ENCODE results near the gene ADK. TPM values are rescaled to one million over a fixed set of nuclear protein-coding genes. Genes with fewer than 3 reads are reported as not detected.

The ADK gene
- total and polyA plus RNA-seq, 2 donors (not counting 3 experiments of a cell fraction or from before 2014, with no cell fraction given), result 11.7 to 46.5 TPM

- intact Hi-C loops (cut with micrococcal nuclease) (no loop called here), dilution Hi-C loops (cut with MboI; ENCODE audit: extremely low pct_ligation_motif_present, low sequenced_read_pairs) (no loop called here)
- Histone ChIP-seq H3K4me3 (replicated peaks in 1 of 3; ENCODE audit: insufficient read depth in 1 of 3, low read depth in 1 of 3, low read length in 3 of 3) (no peak overlapping the region), H2AFZ (ENCODE audit: low read depth, low read length) (no peak overlapping the region), H3K4me1 (ENCODE audit: control insufficient read depth, extremely low read depth, insufficient read depth, low read length) (peaks cover 54% of the 10 kb centered on the region), H3K36me3 (ENCODE audit: control insufficient read depth in 2 of 2, extremely low read depth in 1 of 2, insufficient read depth in 2 of 2, low read length in 2 of 2) (no peaks in the 10 kb centered on the region), H3K9me3 (replicated peaks; ENCODE audit: control insufficient read depth, insufficient read depth, low read length) (no peaks in the 10 kb centered on the region), H3K27me3 (ENCODE audit: control insufficient read depth in 2 of 2, insufficient read depth in 2 of 2, low read length in 2 of 2) (no peaks in the 10 kb centered on the region), H3K9me1 (replicated peaks; ENCODE audit: control insufficient read depth, extremely low read depth, insufficient read depth, low read length) (no peaks in the 10 kb centered on the region), H3K9ac (replicated peaks; ENCODE audit: extremely low read depth, insufficient read depth, low read length) (no peak overlapping the region), H4K20me1 (replicated peaks; ENCODE audit: control insufficient read depth, extremely low read depth, insufficient read depth, low read length) (no peaks in the 10 kb centered on the region), H3K27ac (ENCODE audit: insufficient read depth, low read depth, low read length) (peak overlapping the region; percentile 53), H3K79me2 (ENCODE audit: control insufficient read depth, insufficient read depth, low read length) (peaks cover 63% of the 10 kb centered on the region), H3K4me2 (ENCODE audit: insufficient read depth, low read length) (no peak overlapping the region)
- ChIA-PET POLR2A (interaction anchor here (0.6 kb wide), 1 partner anchor 66 kb away, joined by 3 read pairs; no protein-coding TSS in a partner anchor), CTCF (interaction anchor here (1.1 to 1.9 kb wide), 5 partner anchors 18 to 97 kb away, joined by 3 to 9 read pairs (median 3); partner anchors contain the start of genes ADK and AP3M1)
- TF ChIP-seq MAX (IDR thresholded peaks at IDR 0.05; ENCODE audit: insufficient read depth, insufficient read length) (no peak), POLR2A (IDR thresholded peaks at IDR 0.05; ENCODE audit: low read depth, low read length) (no peak), FOS (IDR thresholded peaks at IDR 0.05; ENCODE audit: borderline replicate concordance, insufficient read depth, low read length) (peak; percentile 42), GATA2 (IDR thresholded peaks at IDR 0.05; ENCODE audit: insufficient read depth, insufficient read length, low read depth, low read length) (peak; percentile 44), EZH2 (IDR thresholded peaks at IDR 0.05; ENCODE audit: borderline replicate concordance, low read depth, low read length, severe bottlenecking) (no peak), JUN (IDR thresholded peaks at IDR 0.05; ENCODE audit: borderline replicate concordance, insufficient read depth, insufficient read length, low read depth) (no peak), MYC (IDR thresholded peaks at IDR 0.05; ENCODE audit: low read depth, low read length) (no peak)
- DNase-seq (ENCODE audit: low read depth, low spot score) (peak; percentile 48), FAIRE-seq (no peak)
- no TSS peak for BruUV-seq (replicated peaks)
Observed at GRCh38 chr10:74231375-74231774, 80.4 kb downstream of the ADK start.

GRCh38 chr10:74233281-74233680, 82.3 kb downstream of the ADK start:
- TF ChIP-seq POLR2AphosphoS5 (IDR thresholded peaks at IDR 0.05; ENCODE audit: insufficient read depth, low read depth, low read length) (no peak), POLR2A (IDR thresholded peaks at IDR 0.05; ENCODE audit: low read depth, low read length) (no peak), CTCF (IDR thresholded peaks at IDR 0.05; ENCODE audit: extremely low read depth in 1 of 2, insufficient read depth in 1 of 2, low read depth in 1 of 2, low read length in 2 of 2) (no peak), JUN (IDR thresholded peaks at IDR 0.05; ENCODE audit: borderline replicate concordance, insufficient read depth, insufficient read length, low read depth) (no peak), FOS (IDR thresholded peaks at IDR 0.05; ENCODE audit: borderline replicate concordance, insufficient read depth, low read length) (no peak), MAX (IDR thresholded peaks at IDR 0.05; ENCODE audit: insufficient read depth, insufficient read length) (no peak), EZH2 (IDR thresholded peaks at IDR 0.05; ENCODE audit: borderline replicate concordance, low read depth, low read length, severe bottlenecking) (no peak), MYC (IDR thresholded peaks at IDR 0.05; ENCODE audit: low read depth, low read length) (no peak), GATA2 (IDR thresholded peaks at IDR 0.05; ENCODE audit: insufficient read depth, insufficient read length, low read depth, low read length) (no peak)
- FAIRE-seq (no peak), DNase-seq (ENCODE audit: low read depth, low spot score) (no peak)
- Histone ChIP-seq H2AFZ (ENCODE audit: low read depth, low read length) (no peak overlapping the region), H3K9me1 (replicated peaks; ENCODE audit: control insufficient read depth, extremely low read depth, insufficient read depth, low read length) (no peaks in the 10 kb centered on the region), H3K4me2 (ENCODE audit: insufficient read depth, low read length) (no peak overlapping the region), H3K36me3 (ENCODE audit: control insufficient read depth in 2 of 2, extremely low read depth in 1 of 2, insufficient read depth in 2 of 2, low read length in 2 of 2) (no peaks in the 10 kb centered on the region), H3K27ac (ENCODE audit: insufficient read depth, low read depth, low read length) (no peak overlapping the region), H3K4me1 (ENCODE audit: control insufficient read depth, extremely low read depth, insufficient read depth, low read length) (peaks cover 39% of the 10 kb centered on the region), H3K9me3 (replicated peaks; ENCODE audit: control insufficient read depth, insufficient read depth, low read length) (no peaks in the 10 kb centered on the region), H3K4me3 (replicated peaks in 1 of 3; ENCODE audit: insufficient read depth in 1 of 3, low read depth in 1 of 3, low read length in 3 of 3) (no peak overlapping the region), H3K79me2 (ENCODE audit: control insufficient read depth, insufficient read depth, low read length) (peaks cover 68% of the 10 kb centered on the region), H4K20me1 (replicated peaks; ENCODE audit: control insufficient read depth, extremely low read depth, insufficient read depth, low read length) (no peaks in the 10 kb centered on the region), H3K9ac (replicated peaks; ENCODE audit: extremely low read depth, insufficient read depth, low read length) (no peak overlapping the region), H3K27me3 (ENCODE audit: control insufficient read depth in 2 of 2, insufficient read depth in 2 of 2, low read length in 2 of 2) (no peaks in the 10 kb centered on the region)
- ChIA-PET POLR2A (no interaction called here), CTCF (interaction anchor here (1.4 to 3.8 kb wide), 9 partner anchors 11 to 152 kb away, joined by 3 to 97 read pairs (median 9); partner anchors contain the start of genes ADK and AP3M1)
- no TSS peak for BruUV-seq (replicated peaks)
- dilution Hi-C loops (cut with MboI; ENCODE audit: extremely low pct_ligation_motif_present, low sequenced_read_pairs) (no loop called here), intact Hi-C loops (cut with micrococcal nuclease) (no loop called here)

All from endothelial cell of umbilical vein (primary cell).